GM13976 (cell line): ENCODE results near the gene MEX3A.

ENCODE experiments used
- DNase-seq: peaks from one replicate; pipeline ENCODE4 v3.0.0; 2012; ENCODE audit warnings: low spot score
- in situ Hi-C: fragments of 300-500 bp; cut with MboI; formaldehyde crosslinking; loops from one replicate; pipeline ENCODE4 v1.12.0; 2022; ENCODE audit warnings: low sequenced_read_pairs, mixed read lengths, inconsistent platforms; ENCODE audit not compliant: unreplicated experiment
- TF ChIP-seq, protein P1 (sequence below): IDR thresholded peaks from 2 replicates; pipeline ENCODE4 v1.5.1; 2012; ENCODE audit warnings: borderline replicate concordance, mild to moderate bottlenecking; ENCODE audit not compliant: insufficient read depth; ENCODE audit errors: extremely low read depth, missing control alignments, control extremely low read depth

Gene MEX3A, protein sequence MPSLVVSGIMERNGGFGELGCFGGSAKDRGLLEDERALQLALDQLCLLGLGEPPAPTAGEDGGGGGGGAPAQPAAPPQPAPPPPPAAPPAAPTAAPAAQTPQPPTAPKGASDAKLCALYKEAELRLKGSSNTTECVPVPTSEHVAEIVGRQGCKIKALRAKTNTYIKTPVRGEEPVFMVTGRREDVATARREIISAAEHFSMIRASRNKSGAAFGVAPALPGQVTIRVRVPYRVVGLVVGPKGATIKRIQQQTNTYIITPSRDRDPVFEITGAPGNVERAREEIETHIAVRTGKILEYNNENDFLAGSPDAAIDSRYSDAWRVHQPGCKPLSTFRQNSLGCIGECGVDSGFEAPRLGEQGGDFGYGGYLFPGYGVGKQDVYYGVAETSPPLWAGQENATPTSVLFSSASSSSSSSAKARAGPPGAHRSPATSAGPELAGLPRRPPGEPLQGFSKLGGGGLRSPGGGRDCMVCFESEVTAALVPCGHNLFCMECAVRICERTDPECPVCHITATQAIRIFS

DNA sequence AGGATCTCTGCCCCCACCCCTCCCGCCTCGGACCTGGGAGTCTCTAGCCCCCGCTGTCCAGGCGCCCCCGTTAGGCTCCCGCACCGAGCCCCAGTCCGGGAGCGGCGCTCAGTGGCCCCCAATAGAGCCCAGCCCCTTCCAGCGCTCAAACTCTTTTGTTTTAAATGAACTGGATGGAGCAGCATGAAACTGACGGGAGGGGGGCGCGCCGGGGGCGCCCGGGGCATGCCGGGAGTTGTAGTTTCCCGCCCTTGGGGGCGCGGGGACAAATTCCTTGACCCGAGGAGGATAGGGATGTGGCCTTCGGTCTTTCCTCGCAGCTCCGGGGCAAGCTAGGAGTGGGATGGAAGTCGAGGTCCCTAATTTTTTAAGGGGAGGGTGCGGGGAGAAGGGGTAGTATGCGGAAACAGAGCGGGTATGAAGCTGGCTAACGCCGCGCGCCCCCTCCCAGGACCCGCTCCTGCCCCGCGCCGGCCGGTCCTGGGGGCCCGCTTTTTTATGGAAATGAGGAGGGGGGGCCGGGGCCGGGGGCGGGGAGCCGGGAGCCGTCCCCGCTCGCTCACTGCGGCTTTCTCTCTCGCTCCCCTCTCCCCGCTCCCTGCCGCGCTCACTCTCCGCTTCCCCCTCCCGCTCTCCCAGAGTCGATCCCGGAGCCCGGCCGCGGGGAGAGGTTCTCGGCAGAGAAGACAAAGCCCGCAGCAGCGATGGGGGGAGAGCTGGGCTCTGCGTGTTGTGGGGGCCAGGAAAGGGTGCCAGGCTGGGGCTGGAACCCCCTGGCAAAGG lies at the start of gene MEX3A:
MEX3A (minus strand) TSS at position 157 of the 783 bp plus-strand sequence. CDS start 467 bp downstream, outside the sequence.
- DNase-seq: peak; percentile 89
- in situ Hi-C loops: no loop called here
- TF ChIP-seq, protein P1, sequence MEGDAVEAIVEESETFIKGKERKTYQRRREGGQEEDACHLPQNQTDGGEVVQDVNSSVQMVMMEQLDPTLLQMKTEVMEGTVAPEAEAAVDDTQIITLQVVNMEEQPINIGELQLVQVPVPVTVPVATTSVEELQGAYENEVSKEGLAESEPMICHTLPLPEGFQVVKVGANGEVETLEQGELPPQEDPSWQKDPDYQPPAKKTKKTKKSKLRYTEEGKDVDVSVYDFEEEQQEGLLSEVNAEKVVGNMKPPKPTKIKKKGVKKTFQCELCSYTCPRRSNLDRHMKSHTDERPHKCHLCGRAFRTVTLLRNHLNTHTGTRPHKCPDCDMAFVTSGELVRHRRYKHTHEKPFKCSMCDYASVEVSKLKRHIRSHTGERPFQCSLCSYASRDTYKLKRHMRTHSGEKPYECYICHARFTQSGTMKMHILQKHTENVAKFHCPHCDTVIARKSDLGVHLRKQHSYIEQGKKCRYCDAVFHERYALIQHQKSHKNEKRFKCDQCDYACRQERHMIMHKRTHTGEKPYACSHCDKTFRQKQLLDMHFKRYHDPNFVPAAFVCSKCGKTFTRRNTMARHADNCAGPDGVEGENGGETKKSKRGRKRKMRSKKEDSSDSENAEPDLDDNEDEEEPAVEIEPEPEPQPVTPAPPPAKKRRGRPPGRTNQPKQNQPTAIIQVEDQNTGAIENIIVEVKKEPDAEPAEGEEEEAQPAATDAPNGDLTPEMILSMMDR: no peak

DNA sequence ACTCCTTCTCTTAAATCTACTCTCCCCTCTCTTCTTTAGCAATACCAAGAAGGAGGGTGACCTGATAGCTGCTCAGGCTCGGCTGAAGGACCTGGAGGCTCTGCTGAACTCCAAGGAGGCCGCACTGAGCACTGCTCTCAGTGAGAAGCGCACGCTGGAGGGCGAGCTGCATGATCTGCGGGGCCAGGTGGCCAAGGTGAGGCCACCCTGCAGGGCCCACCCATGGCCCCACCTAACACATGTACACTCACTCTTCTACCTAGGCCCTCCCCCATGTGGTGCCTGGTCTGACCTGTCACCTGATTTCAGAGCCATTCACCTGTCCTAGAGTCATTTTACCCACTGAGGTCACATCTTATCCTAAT lies 48.3 kb upstream of the MEX3A start:
- in situ Hi-C loops: loop anchor here (5.0 kb wide), 1 partner anchor 38 kb away; no protein-coding TSS in a partner anchor
- DNase-seq: no peak
- TF ChIP-seq, protein P1: no peak

DNA sequence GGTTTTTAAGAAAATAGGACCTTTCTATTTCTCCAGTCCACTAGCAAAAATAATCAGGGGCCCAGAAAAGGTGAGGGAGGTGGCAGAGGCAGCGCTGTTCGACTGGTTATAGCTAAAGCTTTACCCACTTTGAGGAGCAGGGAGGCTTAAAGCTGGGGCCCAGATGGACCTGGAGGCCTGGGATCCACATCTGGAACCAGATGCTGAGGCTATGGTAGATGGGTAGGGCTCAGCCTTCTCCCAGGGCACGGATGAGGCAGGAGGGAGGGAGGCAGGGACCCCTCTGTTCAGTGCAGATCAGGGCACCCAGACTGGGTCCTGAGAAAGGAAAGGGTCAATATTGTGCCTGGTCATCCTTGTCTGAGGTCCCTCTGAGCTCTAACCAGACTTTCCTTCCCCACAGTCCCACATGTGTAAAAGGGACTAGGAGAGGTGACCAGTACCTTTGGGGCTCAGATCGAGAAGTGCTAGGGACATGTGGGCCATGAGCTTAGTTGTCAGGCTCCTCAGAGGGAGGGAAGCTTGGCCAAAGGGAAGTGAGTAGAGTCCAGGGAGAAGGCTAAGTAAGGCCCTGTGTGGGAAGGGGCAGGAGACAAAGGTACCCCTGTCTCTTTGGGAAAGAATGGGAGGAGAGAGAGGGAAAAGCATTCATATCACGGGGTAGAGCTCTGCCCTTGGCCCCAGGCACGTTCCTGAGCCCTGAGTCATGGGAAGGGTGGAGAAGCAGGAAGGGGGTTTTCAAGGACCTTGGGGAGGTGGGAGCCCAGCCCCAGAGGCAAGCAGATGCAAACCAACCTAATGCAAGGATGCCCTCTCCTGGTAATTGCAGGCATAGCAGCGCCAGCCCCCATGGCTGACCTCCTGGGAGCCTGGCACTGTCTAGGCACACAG lies 47.7 kb upstream of the MEX3A start:
- in situ Hi-C loops: loop anchor here (5.0 kb wide), 1 partner anchor 38 kb away; no protein-coding TSS in a partner anchor
- TF ChIP-seq, protein P1: peak; percentile 98
- DNase-seq: peak; percentile 80

DNA sequence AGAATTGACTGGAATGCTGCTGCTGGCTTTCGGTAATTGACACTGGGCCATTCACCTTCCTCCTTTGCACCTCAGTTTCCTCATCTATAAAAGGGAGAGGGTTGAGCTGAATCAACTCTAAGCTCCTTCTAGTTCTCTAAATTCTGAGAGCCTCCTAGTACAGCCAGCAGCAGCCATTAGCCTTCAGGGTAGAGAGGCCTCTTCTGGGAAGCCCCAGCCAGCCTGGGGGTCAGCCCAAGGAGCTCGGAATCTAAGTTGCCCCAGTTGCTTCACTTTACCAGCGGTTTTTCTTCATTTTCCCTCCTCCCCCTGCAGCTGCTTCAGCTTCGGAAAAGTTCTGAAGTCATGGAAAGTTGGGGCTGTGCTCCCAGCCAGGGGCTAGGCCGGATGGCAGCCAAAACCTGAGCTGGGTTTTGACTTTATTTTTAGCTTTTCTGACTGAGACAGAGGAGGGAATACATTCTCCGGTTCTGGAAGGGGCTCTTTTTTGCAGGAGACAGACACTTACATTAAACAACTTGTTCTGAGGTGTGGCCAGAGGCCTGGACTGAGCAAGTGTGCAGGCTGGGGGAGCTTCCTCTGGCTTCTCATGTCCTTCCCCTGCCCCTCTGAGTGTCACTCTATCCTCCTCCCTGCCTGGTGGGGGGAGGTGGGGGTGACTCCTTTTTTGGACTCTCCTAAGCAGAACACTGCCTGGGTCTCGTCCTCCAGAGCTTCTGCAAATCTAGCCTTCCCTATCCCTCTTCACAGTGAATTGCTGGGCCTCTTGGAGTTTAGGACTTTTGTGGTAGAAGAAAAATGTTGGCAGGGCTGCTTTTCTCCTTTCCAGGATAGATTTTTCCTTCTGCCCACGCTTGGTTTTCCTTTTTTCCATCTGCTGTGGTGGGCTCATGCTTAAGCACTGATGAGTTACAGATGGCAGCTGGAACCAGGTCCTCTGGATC lies 46.7 kb upstream of the MEX3A start:
- TF ChIP-seq, protein P1: no peak
- no peak for DNase-seq
- in situ Hi-C loops: no loop called here

DNA sequence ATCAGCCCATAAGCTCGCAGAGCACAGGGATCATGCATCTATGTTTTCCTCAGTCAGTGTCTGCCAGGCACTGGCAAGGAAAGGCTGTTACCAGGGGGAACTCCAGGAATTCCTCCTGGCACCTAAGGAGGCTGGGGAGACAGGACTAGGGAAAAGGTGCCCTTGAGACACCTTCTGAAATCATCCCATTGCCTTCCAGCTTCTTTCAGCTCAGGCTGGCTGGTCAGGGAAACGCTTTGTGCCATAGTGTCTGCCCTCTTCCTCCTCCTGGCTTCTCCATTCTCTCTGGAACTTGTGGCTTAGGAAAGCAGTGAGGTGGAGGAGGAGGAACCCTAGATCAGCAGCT lies 46.0 kb upstream of the MEX3A start:
- DNase-seq: no peak
- TF ChIP-seq, protein P1: no peak
- in situ Hi-C loops: no loop called here
